Measurements from ENCODE around the gene PCBP1.
"Not testable (repeated sequence)": the region's sequence is repeated elsewhere in the genome, so short reads cannot be mapped to it uniquely, and the experiment has no call there.

- TF ChIP-seq USF1 (IDR thresholded peaks at IDR 0.05; ENCODE audit: borderline replicate concordance, low read depth); CTCF (IDR thresholded peaks at IDR 0.05); EP300 (IDR thresholded peaks at IDR 0.05; ENCODE audit: borderline replicate concordance in 1 of 2, low read depth in 1 of 2, low read length in 1 of 2); TAF1 (IDR thresholded peaks at IDR 0.05; ENCODE audit: borderline replicate concordance, low read depth, low read length); FOXM1 (IDR thresholded peaks at IDR 0.05; ENCODE audit: low read depth); POLR2AphosphoS5 (IDR thresholded peaks at IDR 0.05; ENCODE audit: low read depth, low read length); RFX5 (IDR thresholded peaks at IDR 0.05; ENCODE audit: low read length); SMC3 (IDR thresholded peaks at IDR 0.05; ENCODE audit: low read depth, low read length); ZBTB33 (IDR thresholded peaks at IDR 0.05; ENCODE audit: borderline replicate concordance, low read depth); GATA2 (CRISPR knock-in tag; IDR thresholded peaks at IDR 0.05); TEAD4 (IDR thresholded peaks at IDR 0.05; ENCODE audit: borderline replicate concordance, insufficient read depth): not testable (repeated sequence)
Observed at GRCh38 chr2:70055259-70055658, 32.0 kb upstream of the PCBP1 start.
